Glomerular visceral epithelial cell (primary cell): ENCODE results near the gene MSI1.

Experiments used
- DNase-seq: peaks from one replicate; pipeline ENCODE4 v3.0.0-alpha.2; 2016; ENCODE audit errors: extremely low spot score

MSI1 gene

GRCh38 chr12:120377611-120378010, 8.6 kb upstream of the MSI1 start:
- no peak for DNase-seq

DNA sequence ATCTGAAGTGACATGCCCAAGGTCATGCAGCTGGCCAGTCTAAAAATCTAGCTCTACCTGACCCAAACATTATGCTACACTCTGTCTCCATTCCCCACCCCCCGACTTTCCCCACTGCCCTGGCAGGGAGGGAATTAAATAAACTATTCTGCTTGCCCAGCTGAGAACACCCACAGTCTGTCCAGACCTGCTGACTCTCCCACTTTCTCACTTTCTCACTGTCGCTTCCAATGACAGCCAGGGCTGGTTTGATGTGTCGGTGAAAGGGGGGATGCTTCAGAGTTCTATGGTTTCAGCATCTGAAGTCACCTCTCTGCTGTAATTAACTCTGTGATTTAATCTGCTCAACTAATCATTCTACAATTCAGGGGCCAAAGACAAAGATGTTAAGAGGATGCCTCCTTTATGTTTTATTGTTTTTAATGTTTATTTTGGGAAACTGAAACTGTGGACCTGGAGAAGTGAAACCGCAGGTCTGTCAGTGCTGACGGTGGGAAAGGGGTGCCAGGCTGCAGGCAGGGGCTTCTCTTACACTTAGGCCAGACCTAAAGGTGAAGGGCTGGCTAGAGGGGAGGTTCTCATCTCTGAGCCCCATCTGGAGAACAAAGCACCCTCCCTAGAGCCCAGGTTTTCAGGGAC, 8.1 kb upstream of the MSI1 start:
- no peak for DNase-seq

DNA sequence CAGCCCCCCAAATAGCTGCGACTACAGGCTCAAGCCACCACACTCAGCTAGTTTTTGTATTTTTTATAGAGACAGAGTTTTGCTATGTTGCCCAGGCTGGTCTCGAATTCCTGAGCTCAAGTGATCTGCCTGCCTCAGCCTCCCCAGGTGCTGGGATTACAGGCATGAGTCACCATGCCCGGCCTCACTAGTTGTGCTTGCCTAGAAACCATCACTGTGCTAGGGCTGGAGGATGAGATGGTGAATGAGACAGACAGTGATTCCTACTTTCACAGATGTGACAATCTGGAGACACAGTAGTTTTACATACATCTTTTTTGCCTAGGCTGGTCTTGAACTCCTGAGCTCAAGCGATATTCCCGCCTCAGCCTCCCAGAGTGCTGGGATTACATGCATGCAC, 7.5 kb upstream of the MSI1 start:
- DNase-seq, result peak; percentile 7

- no peak for DNase-seq
These were observed 7.0 kb upstream of the MSI1 start for GRCh38 chr12:120376009-120376408.

DNA sequence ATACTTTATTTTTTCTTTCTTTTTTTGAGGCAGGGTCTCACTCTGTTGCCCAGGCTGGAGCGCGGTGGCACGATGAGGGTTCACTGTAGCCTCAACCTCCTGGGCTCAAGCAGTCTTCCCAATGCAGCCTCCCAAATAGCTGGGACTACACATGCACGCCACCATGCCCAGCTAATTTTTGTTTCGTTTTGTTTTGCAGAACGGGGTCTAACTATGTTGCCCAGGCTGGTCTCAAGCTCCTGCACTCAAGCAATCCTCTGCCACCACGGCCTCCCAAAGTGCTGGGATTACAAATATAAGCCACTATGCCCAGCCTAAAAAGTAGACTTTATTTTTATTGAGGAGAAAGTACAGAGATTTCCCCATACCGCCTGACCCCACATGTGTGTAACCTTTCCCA, 4.7 kb upstream of the MSI1 start:
- DNase-seq, result no peak

GRCh38 chr12:120370343-120371243, 1.6 kb upstream of the MSI1 start:
- no peak for DNase-seq

DNA sequence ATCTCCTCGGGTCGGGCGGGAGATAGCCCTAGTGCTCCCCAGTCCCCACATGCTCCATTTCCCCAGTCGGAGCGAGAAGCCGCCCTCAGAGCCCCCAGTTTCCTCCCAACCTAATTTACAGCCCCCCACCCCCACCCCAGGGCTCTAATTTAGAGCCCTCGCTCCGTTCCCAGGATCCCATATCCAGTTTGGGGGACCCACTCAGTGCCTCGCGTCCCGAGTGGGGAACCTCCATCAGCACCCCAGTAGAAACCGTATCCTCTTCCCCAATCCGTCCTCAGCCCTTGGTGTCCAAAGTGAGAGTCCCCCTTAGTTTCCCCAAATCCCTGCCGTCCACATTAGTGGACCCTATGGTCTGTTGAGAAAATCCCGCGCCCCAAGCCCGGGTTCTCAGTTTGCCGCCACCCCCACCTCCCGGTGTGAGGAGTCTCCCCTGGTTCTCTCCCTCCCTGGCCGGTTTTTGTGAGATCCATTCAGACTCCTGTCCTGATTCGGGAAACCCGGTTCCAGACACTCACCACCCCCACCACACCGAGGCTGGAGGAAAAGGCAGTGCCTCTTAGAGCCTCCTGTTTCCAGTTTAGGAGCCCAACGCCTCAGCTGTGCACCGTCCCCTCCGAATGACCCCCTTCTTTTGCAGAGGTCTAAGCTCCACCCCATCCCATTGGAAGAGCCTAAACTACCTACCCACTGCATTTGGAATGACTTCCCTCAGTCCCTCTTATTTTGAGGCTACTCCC, 809 bp upstream of the MSI1 start:
- no peak for DNase-seq

GRCh38 chr12:120367924-120368788, 808 bp downstream of the MSI1 start:
- DNase-seq, result no peak

DNA sequence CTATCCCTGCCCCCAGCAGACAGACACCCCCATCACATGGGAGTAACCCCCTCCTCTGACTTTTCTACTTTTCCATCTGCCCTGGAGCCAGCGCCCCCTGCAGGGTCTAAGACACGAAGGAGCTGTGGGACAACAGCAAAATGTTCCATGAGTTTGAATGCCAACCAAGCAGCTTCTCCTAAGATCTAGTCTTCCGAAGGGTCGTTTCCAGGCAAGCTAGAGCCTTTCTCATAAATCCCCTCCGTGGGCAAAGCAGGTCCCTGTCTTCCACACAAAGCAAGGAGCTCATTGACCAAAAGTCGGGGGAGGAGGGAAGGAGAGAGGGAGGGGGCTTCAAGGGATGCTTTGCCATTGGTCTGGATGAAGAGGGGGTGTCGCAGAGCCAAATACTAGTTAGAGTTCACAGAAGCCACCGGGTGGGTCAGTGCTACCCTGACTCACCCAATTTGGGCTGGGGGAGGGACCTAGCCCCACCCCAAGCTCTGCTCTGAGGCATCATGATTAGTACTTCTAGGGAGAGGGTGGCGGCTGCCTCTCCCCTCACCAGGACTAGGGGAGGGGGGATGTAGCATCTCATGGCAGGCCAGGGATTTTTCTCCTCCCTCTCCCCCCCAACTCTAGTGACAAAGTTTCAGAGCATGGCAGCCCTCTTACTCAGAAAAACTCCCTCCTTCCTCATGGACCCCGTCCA, 1.6 kb downstream of the MSI1 start:
- DNase-seq, result no peak

- DNase-seq, result no peak
These were observed 2.1 kb downstream of the MSI1 start for GRCh38 chr12:120366845-120367232.

- no peak for DNase-seq
These were observed 2.6 kb downstream of the MSI1 start for GRCh38 chr12:120366341-120366705.

DNA sequence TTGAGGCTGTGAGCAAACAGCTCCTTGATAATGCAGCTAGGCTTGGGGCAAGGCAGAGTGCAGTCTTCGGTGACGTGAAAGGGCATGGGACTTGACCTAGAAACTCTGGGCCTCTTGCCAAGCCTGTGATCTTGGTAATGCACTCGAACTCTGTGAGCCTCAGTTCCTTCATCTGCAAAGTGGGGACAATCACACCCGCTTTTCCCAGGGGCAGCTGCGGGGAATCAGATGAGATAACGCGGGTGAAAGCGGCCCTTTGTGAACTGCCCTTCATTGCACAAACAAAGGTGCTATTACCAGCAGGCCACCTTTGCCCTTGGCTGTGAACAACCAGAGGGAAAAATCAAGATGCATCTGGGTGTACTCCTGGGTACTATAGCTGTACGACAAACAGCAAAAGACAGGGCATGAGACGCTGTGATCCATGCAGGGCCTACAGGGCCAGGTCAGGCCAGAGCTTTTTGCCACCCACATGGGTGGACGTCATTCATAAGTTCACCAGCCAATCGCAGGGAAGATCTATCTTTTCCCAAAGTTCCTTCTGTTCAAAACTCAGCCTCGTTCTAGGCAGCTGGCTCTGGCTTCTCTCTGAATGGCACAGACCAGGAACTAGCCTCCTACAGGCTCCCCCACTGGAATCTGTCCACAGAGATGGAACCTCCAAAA, 3.2 kb downstream of the MSI1 start:
- DNase-seq, result no peak

GRCh38 chr12:120364487-120364886, 4.5 kb downstream of the MSI1 start:
- DNase-seq, result no peak

GRCh38 chr12:120363274-120363855, 5.6 kb downstream of the MSI1 start:
- no peak for DNase-seq

- DNase-seq, result no peak
These were observed 6.3 kb downstream of the MSI1 start for GRCh38 chr12:120362516-120363273.

DNA sequence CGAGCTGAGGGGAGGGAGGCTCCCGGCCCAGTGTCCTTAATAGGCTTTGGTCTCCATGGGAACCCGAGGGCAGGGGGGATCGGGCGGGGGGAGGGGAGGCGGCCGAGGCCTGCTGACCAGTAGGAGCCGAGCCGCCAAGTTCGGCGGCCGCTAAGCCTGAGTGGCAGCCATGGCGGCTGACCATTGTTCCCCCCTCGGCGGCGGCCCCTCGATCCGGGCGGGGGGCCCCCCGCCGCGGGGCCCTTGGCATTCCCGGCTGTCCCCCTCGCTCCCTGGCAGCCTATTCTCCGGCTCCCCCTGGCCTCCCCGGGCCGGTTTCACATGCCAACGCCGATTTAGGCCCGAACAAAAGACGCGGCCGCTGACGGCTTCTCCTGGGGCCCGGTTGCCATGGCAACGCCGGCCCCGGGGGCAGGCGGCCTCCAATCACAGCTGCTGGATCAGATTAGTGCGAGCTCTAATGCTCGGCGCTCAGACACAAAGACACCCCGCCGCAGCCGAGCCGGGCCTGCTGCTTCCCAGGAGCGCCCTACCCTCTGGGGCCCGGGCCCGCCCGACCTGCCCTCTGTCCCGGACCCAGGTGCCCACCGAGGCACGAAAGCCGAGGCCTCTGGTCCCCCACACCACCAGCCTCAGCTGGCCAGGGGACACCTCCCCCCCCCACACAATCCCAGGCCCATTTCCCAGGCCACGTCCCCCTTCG, 7.3 kb downstream of the MSI1 start:
- no peak for DNase-seq

DNA sequence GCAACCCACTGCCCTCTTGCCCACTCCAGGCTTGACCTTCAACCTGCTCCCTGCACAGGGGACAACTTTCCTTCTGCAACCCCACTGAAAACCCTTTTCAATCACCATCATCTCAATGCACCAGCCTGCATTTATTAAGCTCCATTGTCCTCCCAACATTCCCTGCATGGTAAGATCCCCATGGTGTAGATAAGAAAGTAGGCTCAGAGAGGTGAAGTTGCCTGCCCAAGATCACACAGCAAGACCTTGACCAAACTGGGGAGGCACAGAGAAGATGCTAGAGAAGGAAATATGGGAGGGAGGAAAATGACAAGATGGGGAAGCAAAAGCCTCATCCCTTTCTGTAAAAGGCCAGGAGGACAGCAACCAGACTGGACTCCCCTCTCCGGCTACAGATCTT, 9.8 kb downstream of the MSI1 start:
- no peak for DNase-seq

DNA sequence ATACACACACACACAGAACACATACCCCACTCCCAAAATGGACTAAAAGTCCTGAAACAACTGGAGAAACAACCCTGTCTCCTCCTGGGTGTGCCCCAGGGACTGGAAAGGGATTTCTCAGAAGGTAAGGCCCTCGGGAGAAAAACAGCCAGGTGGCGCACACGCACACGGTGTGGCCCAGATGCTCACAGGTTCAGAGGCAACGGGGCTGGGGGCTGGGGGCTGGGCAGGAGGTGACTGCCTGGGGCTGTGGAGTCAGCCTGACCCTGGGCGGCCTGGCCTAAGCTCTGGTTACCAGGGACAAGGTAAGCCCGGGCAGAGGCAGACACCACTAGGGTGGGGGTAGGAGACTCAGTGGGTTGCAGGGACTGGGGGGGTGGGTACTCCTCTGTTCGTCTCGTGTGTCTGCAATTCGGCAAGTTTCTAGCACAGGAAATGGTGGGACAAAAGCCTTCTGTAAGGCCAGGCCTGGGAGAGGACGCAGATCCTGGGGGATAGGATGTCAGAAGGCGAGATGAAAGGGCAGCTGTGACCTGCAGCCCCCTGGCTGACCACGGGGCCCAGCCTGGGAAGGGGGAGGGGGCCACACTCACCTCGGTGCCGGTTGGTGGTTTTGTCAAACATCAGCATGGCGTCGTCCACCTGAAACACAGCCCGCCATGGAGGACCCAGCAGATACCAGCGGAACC, 10.4 kb downstream of the MSI1 start:
- no peak for DNase-seq
